Stomach (tissue), 4 donors: ENCODE results near the gene PDE4DIP.
"Not testable (repeated sequence)": the region's sequence is repeated elsewhere in the genome, so short reads cannot be mapped to it uniquely, and the experiment has no call there.

Experiments
- CTCF ChIP-seq, 7 experiments: fragments of 450-650 bp in 4 of 7; fragments of 200-600 bp in 3 of 7; sonication (generic) in 3 of 7; IDR thresholded peaks; one replicate each; pipeline ENCODE4 v1.5.1; 2016 to 2019; ENCODE audit warnings: antibody characterized with exemption in 7 of 7, control low read depth in 2 of 7, mild to moderate bottlenecking in 1 of 7
- POLR2A ChIP-seq, 4 donors: fragments of 450-650 bp; IDR thresholded peaks; one replicate each; pipeline ENCODE4 v1.6.1; 2016; ENCODE audit warnings: antibody characterized with exemption in 4 of 4, control low read depth in 2 of 4, mild to moderate bottlenecking in 1 of 4, moderate library complexity in 1 of 4

GRCh38 chr1:149075505-149076127 lies 231.4 kb downstream of the PDE4DIP start:
- not testable (repeated sequence) for TF ChIP-seq POLR2A, CTCF (IDR thresholded peaks at IDR 0.05)
